ENCODE results near the gene MRPS6. TPM values are rescaled to one million over a fixed set of nuclear protein-coding genes. Genes with fewer than 3 reads are reported as not detected.

Gene MRPS6
- total RNA-seq, 1 experiment from 2014 or later: 109 TPM

- no peak for ATAC-seq
- TF ChIP-seq TCF7L2 (IDR thresholded peaks at IDR 0.05; ENCODE audit: low read depth, low read length) (no peak), POLR2AphosphoS5 (IDR thresholded peaks at IDR 0.05; ENCODE audit: low read depth, low read length) (no peak)
- TF ChIP-seq, protein P1, sequence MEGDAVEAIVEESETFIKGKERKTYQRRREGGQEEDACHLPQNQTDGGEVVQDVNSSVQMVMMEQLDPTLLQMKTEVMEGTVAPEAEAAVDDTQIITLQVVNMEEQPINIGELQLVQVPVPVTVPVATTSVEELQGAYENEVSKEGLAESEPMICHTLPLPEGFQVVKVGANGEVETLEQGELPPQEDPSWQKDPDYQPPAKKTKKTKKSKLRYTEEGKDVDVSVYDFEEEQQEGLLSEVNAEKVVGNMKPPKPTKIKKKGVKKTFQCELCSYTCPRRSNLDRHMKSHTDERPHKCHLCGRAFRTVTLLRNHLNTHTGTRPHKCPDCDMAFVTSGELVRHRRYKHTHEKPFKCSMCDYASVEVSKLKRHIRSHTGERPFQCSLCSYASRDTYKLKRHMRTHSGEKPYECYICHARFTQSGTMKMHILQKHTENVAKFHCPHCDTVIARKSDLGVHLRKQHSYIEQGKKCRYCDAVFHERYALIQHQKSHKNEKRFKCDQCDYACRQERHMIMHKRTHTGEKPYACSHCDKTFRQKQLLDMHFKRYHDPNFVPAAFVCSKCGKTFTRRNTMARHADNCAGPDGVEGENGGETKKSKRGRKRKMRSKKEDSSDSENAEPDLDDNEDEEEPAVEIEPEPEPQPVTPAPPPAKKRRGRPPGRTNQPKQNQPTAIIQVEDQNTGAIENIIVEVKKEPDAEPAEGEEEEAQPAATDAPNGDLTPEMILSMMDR (IDR thresholded peaks at IDR 0.05): no peak
- no peak for DNase-seq (ENCODE audit: low read depth, low spot score)
- no peaks in the 10 kb centered on the region; the same call in 1 of the 2 replicates for H3K4me1 ChIP-seq (ENCODE audit: control insufficient read depth, insufficient read depth, low read length)
- in situ Hi-C loops (cut with HindIII; ENCODE audit: low pct_unique_long_range_greater_than_20kb, low sequenced_read_pairs): no loop called here
- no peaks in the 10 kb centered on the region for H3K9me3 ChIP-seq (ENCODE audit: control insufficient read depth, insufficient read depth, low read depth, low read length)
- no peak overlapping the region for H3K4me3 ChIP-seq (ENCODE audit: low read depth in 2 of 2, low read length in 2 of 2)
- intact Hi-C loops (cut with micrococcal nuclease; ENCODE audit: unreplicated experiment): no loop called here
- BruUV-seq (replicated peaks): no TSS peak
- H3K27me3 ChIP-seq (ENCODE audit: control insufficient read depth, insufficient read depth, low read length): no peaks in the 10 kb centered on the region
- no peak overlapping the region for H3K27ac ChIP-seq (ENCODE audit: low read length)
- no peaks in the 10 kb centered on the region for H3K36me3 ChIP-seq (ENCODE audit: control insufficient read depth, insufficient read depth, low read length)
- POLR2A ChIA-PET: no interaction called here
- CTCF ChIA-PET: no interaction called here
These were observed 36.2 kb upstream of the MRPS6 start for GRCh38 chr21:34037009-34037795.

- intact Hi-C loops (cut with micrococcal nuclease; ENCODE audit: unreplicated experiment): no loop called here
- in situ Hi-C loops (cut with HindIII; ENCODE audit: low pct_unique_long_range_greater_than_20kb, low sequenced_read_pairs): no loop called here
- Histone ChIP-seq H3K27me3 (ENCODE audit: control insufficient read depth, insufficient read depth, low read length) (no peaks in the 10 kb centered on the region), H3K27ac (ENCODE audit: low read length) (no peak overlapping the region), H3K4me3 (ENCODE audit: low read depth in 2 of 2, low read length in 2 of 2) (no peak overlapping the region), H3K36me3 (ENCODE audit: control insufficient read depth, insufficient read depth, low read length) (no peaks in the 10 kb centered on the region), H3K4me1 (ENCODE audit: control insufficient read depth, insufficient read depth, low read length) (no peaks in the 10 kb centered on the region), H3K9me3 (ENCODE audit: control insufficient read depth, insufficient read depth, low read depth, low read length) (no peaks in the 10 kb centered on the region)
- TF ChIP-seq POLR2AphosphoS5 (IDR thresholded peaks at IDR 0.05; ENCODE audit: low read depth, low read length): no peak
- TF ChIP-seq, protein P2, sequence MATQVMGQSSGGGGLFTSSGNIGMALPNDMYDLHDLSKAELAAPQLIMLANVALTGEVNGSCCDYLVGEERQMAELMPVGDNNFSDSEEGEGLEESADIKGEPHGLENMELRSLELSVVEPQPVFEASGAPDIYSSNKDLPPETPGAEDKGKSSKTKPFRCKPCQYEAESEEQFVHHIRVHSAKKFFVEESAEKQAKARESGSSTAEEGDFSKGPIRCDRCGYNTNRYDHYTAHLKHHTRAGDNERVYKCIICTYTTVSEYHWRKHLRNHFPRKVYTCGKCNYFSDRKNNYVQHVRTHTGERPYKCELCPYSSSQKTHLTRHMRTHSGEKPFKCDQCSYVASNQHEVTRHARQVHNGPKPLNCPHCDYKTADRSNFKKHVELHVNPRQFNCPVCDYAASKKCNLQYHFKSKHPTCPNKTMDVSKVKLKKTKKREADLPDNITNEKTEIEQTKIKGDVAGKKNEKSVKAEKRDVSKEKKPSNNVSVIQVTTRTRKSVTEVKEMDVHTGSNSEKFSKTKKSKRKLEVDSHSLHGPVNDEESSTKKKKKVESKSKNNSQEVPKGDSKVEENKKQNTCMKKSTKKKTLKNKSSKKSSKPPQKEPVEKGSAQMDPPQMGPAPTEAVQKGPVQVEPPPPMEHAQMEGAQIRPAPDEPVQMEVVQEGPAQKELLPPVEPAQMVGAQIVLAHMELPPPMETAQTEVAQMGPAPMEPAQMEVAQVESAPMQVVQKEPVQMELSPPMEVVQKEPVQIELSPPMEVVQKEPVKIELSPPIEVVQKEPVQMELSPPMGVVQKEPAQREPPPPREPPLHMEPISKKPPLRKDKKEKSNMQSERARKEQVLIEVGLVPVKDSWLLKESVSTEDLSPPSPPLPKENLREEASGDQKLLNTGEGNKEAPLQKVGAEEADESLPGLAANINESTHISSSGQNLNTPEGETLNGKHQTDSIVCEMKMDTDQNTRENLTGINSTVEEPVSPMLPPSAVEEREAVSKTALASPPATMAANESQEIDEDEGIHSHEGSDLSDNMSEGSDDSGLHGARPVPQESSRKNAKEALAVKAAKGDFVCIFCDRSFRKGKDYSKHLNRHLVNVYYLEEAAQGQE (IDR thresholded peaks at IDR 0.05; ENCODE audit: insufficient read depth in 1 of 2, low read depth in 2 of 2, low read length in 1 of 2): no peak
- TF ChIP-seq SIN3A (IDR thresholded peaks at IDR 0.05; ENCODE audit: borderline replicate concordance, insufficient read depth, low read depth, low read length): no peak
- DNase-seq (ENCODE audit: low read depth, low spot score) (no peak), ATAC-seq (no peak)
- POLR2A ChIA-PET: no interaction called here
- no TSS peak for BruUV-seq (replicated peaks)
- CTCF ChIA-PET: no interaction called here
These were observed 33.5 kb upstream of the MRPS6 start for GRCh38 chr21:34039678-34040382.

- DNase-seq (ENCODE audit: low read depth, low spot score) (no peak), ATAC-seq (no peak)
- ChIA-PET CTCF (no interaction called here), POLR2A (no interaction called here)
- no peaks in the 10 kb centered on the region for H3K36me3 ChIP-seq (ENCODE audit: control insufficient read depth, insufficient read depth, low read length)
- H3K9me3 ChIP-seq (ENCODE audit: control insufficient read depth, insufficient read depth, low read depth, low read length): no peaks in the 10 kb centered on the region
- H3K4me1 ChIP-seq (ENCODE audit: control insufficient read depth, insufficient read depth, low read length): no peaks in the 10 kb centered on the region
- no peak overlapping the region for H3K27ac ChIP-seq (ENCODE audit: low read length)
- no peak overlapping the region for H3K4me3 ChIP-seq (ENCODE audit: low read depth in 2 of 2, low read length in 2 of 2)
- BruUV-seq (replicated peaks): no TSS peak
- no peaks in the 10 kb centered on the region for H3K27me3 ChIP-seq (ENCODE audit: control insufficient read depth, insufficient read depth, low read length)
- intact Hi-C loops (cut with micrococcal nuclease; ENCODE audit: unreplicated experiment) (no loop called here), in situ Hi-C loops (cut with HindIII; ENCODE audit: low pct_unique_long_range_greater_than_20kb, low sequenced_read_pairs) (no loop called here)
- TF ChIP-seq TCF7L2 (IDR thresholded peaks at IDR 0.05; ENCODE audit: low read depth, low read length): no peak
- TF ChIP-seq, protein P2 (IDR thresholded peaks at IDR 0.05; ENCODE audit: insufficient read depth in 1 of 2, low read depth in 2 of 2, low read length in 1 of 2): no peak
- TF ChIP-seq POLR2AphosphoS5 (IDR thresholded peaks at IDR 0.05; ENCODE audit: low read depth, low read length): no peak
- TF ChIP-seq, protein P1 (IDR thresholded peaks at IDR 0.05): no peak
- TF ChIP-seq SIN3A (IDR thresholded peaks at IDR 0.05; ENCODE audit: borderline replicate concordance, insufficient read depth, low read depth, low read length): no peak
These were observed 30.6 kb upstream of the MRPS6 start for GRCh38 chr21:34042735-34043134.
